HL-60 (cell line): ENCODE measurements around the gene HMSD.
"Not testable (repeated sequence)": the region's sequence is repeated elsewhere in the genome, so short reads cannot be mapped to it uniquely, and the experiment has no call there.

Source experiments
- DNase-seq, 2 experiments: peaks; one replicate each; pipeline ENCODE4 v3.0.0-alpha.2; 2010 to 2020; ENCODE audit warnings: low read depth in 1 of 2, low spot score in 1 of 2
- H3K27ac ChIP-seq: fragments of 250-450 bp; sonication (Bioruptor Pico); replicated peaks from 2 replicates; pipeline ENCODE4 v1.5.1; 2020; ENCODE audit warnings: mild to moderate bottlenecking, moderate library complexity
- H3K27me3 ChIP-seq: fragments of 250-450 bp; sonication (Bioruptor Pico); 2 replicates; pipeline ENCODE4 v1.5.1; 2021; ENCODE audit warnings: mild to moderate bottlenecking, moderate library complexity; ENCODE audit not compliant: insufficient read depth, poor library complexity, severe bottlenecking
- H3K4me3 ChIP-seq: replicated peaks from 2 replicates; pipeline ENCODE4 v1.5.1; 2011; ENCODE audit warnings: mild to moderate bottlenecking, control low read depth, low read length; ENCODE audit not compliant: insufficient read depth
- CTCF ChIP-seq: IDR thresholded peaks from one replicate; pipeline ENCODE4 v1.5.1; 2011; ENCODE audit warnings: low read length, control low read depth, inconsistent platforms; ENCODE audit not compliant: insufficient read depth
- GABPA ChIP-seq: IDR thresholded peaks from 2 replicates; pipeline ENCODE4 v1.6.1; 2012; ENCODE audit warnings: low read depth
- POLR2AphosphoS5 ChIP-seq: IDR thresholded peaks from 2 replicates; pipeline ENCODE4 v1.6.1; 2012; ENCODE audit warnings: low read depth
- REST ChIP-seq: IDR thresholded peaks from 2 replicates; pipeline ENCODE4 v1.6.1; 2012; ENCODE audit warnings: low read depth; ENCODE audit not compliant: insufficient replicate concordance
- SPI1 ChIP-seq: IDR thresholded peaks from 2 replicates; pipeline ENCODE4 v1.6.1; 2012; ENCODE audit warnings: low read depth, mild to moderate bottlenecking, borderline replicate concordance

HMSD gene

GRCh38 chr18:63936156-63936931, 12.8 kb upstream of the HMSD start:
- DNase-seq, result peak; percentile 83 to 97
- Histone ChIP-seq H3K27me3 (no peaks in the 10 kb centered on the region), H3K27ac (peak overlapping the region; percentile 61), H3K4me3 (peak overlapping the region; percentile 39)
- TF ChIP-seq REST (no peak), POLR2AphosphoS5 (peak; percentile 94), GABPA (0 out of 2 replicates have a peak, but pooled peaks have one; percentile 37), CTCF (peak; percentile 78), SPI1 (no peak)

- no peak for DNase-seq
- H3K27ac ChIP-seq, result peak overlapping the region; percentile 61
- H3K27me3 ChIP-seq, result no peaks in the 10 kb centered on the region
- no peak overlapping the region for H3K4me3 ChIP-seq
- no peak for TF ChIP-seq POLR2AphosphoS5
- TF ChIP-seq CTCF, result no peak
- TF ChIP-seq GABPA, result no peak
- no peak for TF ChIP-seq REST
- TF ChIP-seq SPI1, result no peak
Observed at GRCh38 chr18:63936932-63937393, 12.1 kb upstream of the HMSD start.

- no peak for TF ChIP-seq POLR2AphosphoS5
- no peak for TF ChIP-seq CTCF
- TF ChIP-seq REST, result no peak
- no peak for TF ChIP-seq SPI1
- no peak for TF ChIP-seq GABPA
- DNase-seq, result no peak
- Histone ChIP-seq H3K4me3 (no peak overlapping the region), H3K27me3 (no peaks in the 10 kb centered on the region), H3K27ac (no peak overlapping the region)
Observed at GRCh38 chr18:63940008-63940407, 9.1 kb upstream of the HMSD start.

GRCh38 chr18:63940543-63941050, 8.5 kb upstream of the HMSD start:
- H3K4me3 ChIP-seq, H3K27ac ChIP-seq, H3K27me3 ChIP-seq, DNase-seq: not testable (repeated sequence)
